Calu3 (cell line): ENCODE data around the gene OR2T11. TPM values are rescaled to one million over a fixed set of nuclear protein-coding genes. Genes with fewer than 3 reads are reported as not detected.
"Not testable (repeated sequence)": the region's sequence is repeated elsewhere in the genome, so short reads cannot be mapped to it uniquely, and the experiment has no call there.

ENCODE experiments used
- Bru-seq: library from RNA; stranded (reverse); fragments of 400-500 nt; gene quantifications from one replicate; lab custom pipeline; 2021; lab: Mats Ljungman, UMichigan
- BruChase-seq, 2 experiments: library from RNA; stranded (reverse); fragments of 400-500 nt; gene quantifications; one replicate each; lab custom pipeline; 2021; lab: Mats Ljungman, UMichigan
- BruUV-seq: library from RNA; stranded (reverse); fragments of 400-500 nt; replicated peaks from 2 replicates; lab custom pipeline; 2021; lab: Mats Ljungman, UMichigan
- CTCF ChIA-PET: fragments of 300-600 bp; sonication (Branson Sonifier 250); formaldehyde crosslinking; loops from one replicate; lab custom pipeline; 2022; ENCODE audit warnings: antibody characterized with exemption; lab: Charles Lee
- DNase-seq: peaks from one replicate; pipeline ENCODE4 v3.0.0; 2022
- H3K27ac Mint-ChIP-seq: one replicate; pipeline ENCODE4 v1.8.0; 2022; ENCODE audit warnings: mixed read lengths; ENCODE audit not compliant: unreplicated experiment
- H3K27me3 Mint-ChIP-seq: one replicate; pipeline ENCODE4 v1.8.0; 2022; ENCODE audit warnings: mixed read lengths; ENCODE audit not compliant: unreplicated experiment
- H3K36me3 Mint-ChIP-seq: one replicate; pipeline ENCODE4 v1.8.0; 2022; ENCODE audit warnings: mild to moderate bottlenecking, moderate library complexity, mixed read lengths; ENCODE audit not compliant: insufficient read depth, unreplicated experiment
- H3K4me1 Mint-ChIP-seq: one replicate; pipeline ENCODE4 v1.8.0; 2022; ENCODE audit warnings: mild to moderate bottlenecking, low read depth, mixed read lengths; ENCODE audit not compliant: unreplicated experiment
- H3K4me3 Mint-ChIP-seq: one replicate; pipeline ENCODE4 v1.8.0; 2022; ENCODE audit warnings: mild to moderate bottlenecking, low read depth, moderate library complexity, mixed read lengths; ENCODE audit not compliant: unreplicated experiment
- H3K9me3 Mint-ChIP-seq: one replicate; pipeline ENCODE4 v1.8.0; 2022; ENCODE audit warnings: low read depth, mixed read lengths; ENCODE audit not compliant: unreplicated experiment
- intact Hi-C: fragments of 100-400 bp; cut with micrococcal nuclease; formaldehyde crosslinking; loops from one replicate; pipeline ENCODE4 v1.10.0; 2022; ENCODE audit not compliant: unreplicated experiment
- long read RNA-seq: library from polyadenylated mRNA; stranded (forward); transcript quantifications from one replicate; pipeline ENCODE4 v2.0.0, GENCODE V29; 2022
- total RNA-seq: library from RNA; stranded (reverse); gene quantifications from 2 replicates; pipeline ENCODE4 v1.2.3, GENCODE V29; 2022
- TF ChIP-seq, protein P1 (sequence below): fragments of 200-600 bp; IDR thresholded peaks from one replicate; pipeline ENCODE4 v1.8.0; 2022; ENCODE audit warnings: antibody characterized with exemption; ENCODE audit not compliant: unreplicated experiment

OR2T11 gene
- total RNA-seq (not detected in 2 replicates), Bru-seq, nascent RNA (percentile 7 among the genes with signal in this experiment), BruChase-seq, experiment 1, labeled RNA remaining after a 6-hour chase (percentile 10 among the genes with signal in this experiment), BruChase-seq, experiment 2, labeled RNA remaining after a 2-hour chase (percentile 14 among the genes with signal in this experiment)
- long read RNA-seq = 0 reads

DNA sequence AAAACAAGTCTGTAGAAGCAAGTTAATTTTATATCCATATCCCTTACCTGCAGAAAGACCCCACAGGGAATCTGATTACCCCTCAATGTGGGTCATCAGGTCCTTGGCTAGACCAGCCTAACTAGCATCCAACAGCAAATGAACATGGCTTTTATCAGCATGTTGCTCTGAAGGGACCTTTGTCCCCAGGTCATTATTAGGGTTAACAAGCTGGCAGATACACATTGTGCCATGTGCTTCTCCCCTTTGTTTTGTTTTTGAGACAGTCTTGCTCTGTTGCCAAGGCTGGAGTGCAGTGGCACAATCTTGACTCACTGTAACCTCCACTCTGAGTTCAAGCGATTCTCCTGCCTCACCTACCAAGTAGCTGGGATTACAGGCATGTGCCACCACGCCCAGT, at the start of gene OR2T11:
OR2T11 (minus strand) TSS at position 101 of the 400 bp plus-strand sequence. CDS start 7,963 bp downstream, outside the sequence.
- H3K36me3 Mint-ChIP-seq, H3K27me3 Mint-ChIP-seq, H3K27ac Mint-ChIP-seq, CTCF ChIA-PET, H3K4me1 Mint-ChIP-seq, H3K4me3 Mint-ChIP-seq, H3K9me3 Mint-ChIP-seq, BruUV-seq, DNase-seq, intact Hi-C loops: not testable (repeated sequence)

- Mint-ChIP-seq H3K4me1 (no peaks in the 10 kb centered on the region), H3K27me3 (no peaks in the 10 kb centered on the region), H3K9me3 (peaks cover 3% of the 10 kb centered on the region), H3K27ac (no peak overlapping the region), H3K36me3 (no peaks in the 10 kb centered on the region), H3K4me3 (no peak overlapping the region)
- intact Hi-C loops = no loop called here
- TF ChIP-seq, protein P1, sequence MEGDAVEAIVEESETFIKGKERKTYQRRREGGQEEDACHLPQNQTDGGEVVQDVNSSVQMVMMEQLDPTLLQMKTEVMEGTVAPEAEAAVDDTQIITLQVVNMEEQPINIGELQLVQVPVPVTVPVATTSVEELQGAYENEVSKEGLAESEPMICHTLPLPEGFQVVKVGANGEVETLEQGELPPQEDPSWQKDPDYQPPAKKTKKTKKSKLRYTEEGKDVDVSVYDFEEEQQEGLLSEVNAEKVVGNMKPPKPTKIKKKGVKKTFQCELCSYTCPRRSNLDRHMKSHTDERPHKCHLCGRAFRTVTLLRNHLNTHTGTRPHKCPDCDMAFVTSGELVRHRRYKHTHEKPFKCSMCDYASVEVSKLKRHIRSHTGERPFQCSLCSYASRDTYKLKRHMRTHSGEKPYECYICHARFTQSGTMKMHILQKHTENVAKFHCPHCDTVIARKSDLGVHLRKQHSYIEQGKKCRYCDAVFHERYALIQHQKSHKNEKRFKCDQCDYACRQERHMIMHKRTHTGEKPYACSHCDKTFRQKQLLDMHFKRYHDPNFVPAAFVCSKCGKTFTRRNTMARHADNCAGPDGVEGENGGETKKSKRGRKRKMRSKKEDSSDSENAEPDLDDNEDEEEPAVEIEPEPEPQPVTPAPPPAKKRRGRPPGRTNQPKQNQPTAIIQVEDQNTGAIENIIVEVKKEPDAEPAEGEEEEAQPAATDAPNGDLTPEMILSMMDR = no peak
- DNase-seq = no peak
- CTCF ChIA-PET = no interaction called here
- BruUV-seq = no TSS peak
Measured at GRCh38 chr1:248681651-248682050, 46.8 kb upstream of the OR2T11 start.

- H3K4me3 Mint-ChIP-seq = no peak overlapping the region
- CTCF ChIA-PET = no interaction called here
- BruUV-seq = no TSS peak
- H3K36me3 Mint-ChIP-seq = no peaks in the 10 kb centered on the region
- no peak overlapping the region for H3K27ac Mint-ChIP-seq
- TF ChIP-seq, protein P1 = no peak
- H3K9me3 Mint-ChIP-seq = peaks cover 10% of the 10 kb centered on the region
- H3K27me3 Mint-ChIP-seq = no peaks in the 10 kb centered on the region
- DNase-seq = no peak
- H3K4me1 Mint-ChIP-seq = no peaks in the 10 kb centered on the region
- intact Hi-C loops = no loop called here
Measured at GRCh38 chr1:248670003-248670402, 35.1 kb upstream of the OR2T11 start.

DNA sequence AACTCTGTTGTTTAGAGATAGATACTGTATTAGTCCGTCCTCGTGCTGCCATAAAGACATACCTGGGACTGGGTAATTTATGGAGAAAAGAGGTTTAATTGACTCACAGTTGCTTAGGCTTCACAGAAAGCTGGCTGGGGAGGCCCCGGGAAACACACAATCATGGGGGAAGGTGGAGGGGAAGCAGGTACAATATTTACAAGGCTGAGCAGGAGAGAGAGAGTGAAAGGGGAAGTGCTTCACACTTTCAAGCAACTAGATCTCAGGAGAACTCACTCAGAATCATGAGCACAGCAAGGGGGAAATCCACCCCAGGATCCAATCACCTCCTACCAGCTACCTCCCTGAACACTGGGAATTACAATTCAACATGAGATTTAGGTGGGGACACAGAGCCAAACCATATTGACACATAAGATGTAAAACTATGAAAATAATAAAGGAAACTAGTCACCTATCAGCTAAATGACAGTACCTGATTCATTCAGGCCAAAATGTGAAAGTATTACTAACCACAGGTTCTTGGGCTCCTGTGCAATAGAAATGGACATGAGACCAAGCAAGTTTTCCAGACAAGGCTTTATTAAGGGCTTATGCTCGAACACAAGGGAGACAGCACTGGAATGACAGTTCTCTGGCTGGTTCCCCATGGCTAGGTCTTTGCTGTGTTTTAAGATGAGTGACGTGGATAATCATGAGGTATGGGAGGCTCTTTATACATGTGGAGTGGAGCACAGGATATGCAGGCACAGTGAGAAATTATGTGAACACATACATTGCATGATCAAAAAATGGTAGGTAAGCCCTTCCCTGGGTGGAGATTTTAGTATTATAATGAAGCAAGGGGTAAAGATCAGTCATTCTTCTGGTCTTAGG, 28.8 kb upstream of the OR2T11 start:
- H3K9me3 Mint-ChIP-seq = peaks cover 11% of the 10 kb centered on the region
- CTCF ChIA-PET, intact Hi-C loops: not testable (repeated sequence)

GRCh38 chr1:248656797-248657196, 21.9 kb upstream of the OR2T11 start:
- H3K4me3 Mint-ChIP-seq, CTCF ChIA-PET, H3K27ac Mint-ChIP-seq, DNase-seq, BruUV-seq, intact Hi-C loops, H3K4me1 Mint-ChIP-seq, H3K36me3 Mint-ChIP-seq, H3K27me3 Mint-ChIP-seq, H3K9me3 Mint-ChIP-seq: not testable (repeated sequence)

More for the DNA sequence above, 28.8 kb upstream of the OR2T11 start:
- DNase-seq, H3K27ac Mint-ChIP-seq, H3K4me3 Mint-ChIP-seq, H3K36me3 Mint-ChIP-seq, BruUV-seq, H3K27me3 Mint-ChIP-seq, H3K4me1 Mint-ChIP-seq: not testable (repeated sequence)

DNA sequence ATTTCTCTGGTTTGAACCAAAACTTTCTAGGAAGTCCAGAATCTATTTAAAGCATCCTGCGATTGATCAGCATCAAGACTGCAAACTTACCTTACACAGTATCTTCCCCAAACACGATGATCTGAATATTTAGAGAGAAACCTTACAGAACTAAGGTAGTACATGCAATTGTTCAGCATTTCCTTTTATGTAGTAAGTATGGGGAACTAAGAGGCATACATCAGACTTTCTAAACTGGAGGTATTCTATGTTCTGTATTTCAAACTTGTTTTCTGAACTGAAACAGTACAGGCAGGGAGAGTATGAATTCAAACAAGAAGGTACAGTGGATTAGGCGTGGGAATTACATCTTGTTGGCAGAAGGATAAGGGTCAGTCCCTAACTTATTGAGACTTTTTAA, 20.5 kb upstream of the OR2T11 start, which contains the start of gene OR2T27:
OR2T27 (minus strand) TSS at position 175 of the 400 bp plus-strand sequence. CDS start 4,644 bp downstream, outside the sequence.
- BruUV-seq, H3K9me3 Mint-ChIP-seq, intact Hi-C loops, H3K4me3 Mint-ChIP-seq, H3K27me3 Mint-ChIP-seq, H3K36me3 Mint-ChIP-seq, CTCF ChIA-PET, DNase-seq, H3K4me1 Mint-ChIP-seq, H3K27ac Mint-ChIP-seq: not testable (repeated sequence)

DNA sequence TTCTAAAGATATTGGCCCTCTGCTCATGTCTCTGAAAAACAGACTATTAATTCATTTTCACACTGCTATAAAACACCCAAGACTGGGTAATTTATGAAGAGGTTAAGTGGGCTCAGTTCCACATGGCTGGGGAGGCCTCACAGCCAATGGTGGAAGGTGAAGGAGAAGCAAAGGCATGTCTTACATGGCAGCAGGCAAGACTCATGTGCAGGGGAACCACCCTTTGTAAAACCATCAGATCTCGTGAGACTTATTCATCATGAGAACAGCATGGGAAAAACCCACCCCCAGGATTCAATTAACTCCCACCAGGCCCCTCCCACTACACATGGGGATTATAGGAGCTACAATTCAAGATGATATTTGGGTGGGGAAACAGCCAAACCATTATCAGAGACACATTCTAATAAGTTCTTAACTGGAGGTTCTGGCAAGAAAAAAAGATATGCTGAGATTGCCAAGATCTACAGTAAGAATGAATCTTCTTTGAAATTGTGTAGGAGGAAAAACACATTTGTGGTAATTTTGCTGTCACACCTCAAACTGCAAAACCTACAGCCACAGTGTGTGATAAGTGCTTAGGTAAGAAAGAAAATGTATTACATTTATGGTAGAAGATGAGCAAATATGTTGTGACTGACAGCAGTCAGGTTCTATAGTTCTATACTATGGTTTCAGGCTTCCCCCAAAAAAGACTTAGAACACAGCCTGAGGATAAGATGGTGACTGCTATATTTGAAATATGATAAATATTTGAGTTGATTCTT, 14.1 kb upstream of the OR2T11 start:
- BruUV-seq, H3K27ac Mint-ChIP-seq, CTCF ChIA-PET, H3K27me3 Mint-ChIP-seq, H3K4me3 Mint-ChIP-seq, H3K9me3 Mint-ChIP-seq, H3K36me3 Mint-ChIP-seq, DNase-seq, intact Hi-C loops, H3K4me1 Mint-ChIP-seq: not testable (repeated sequence)
